ENCODE measurements around the gene SLC35A3.

Gene SLC35A3

DNA sequence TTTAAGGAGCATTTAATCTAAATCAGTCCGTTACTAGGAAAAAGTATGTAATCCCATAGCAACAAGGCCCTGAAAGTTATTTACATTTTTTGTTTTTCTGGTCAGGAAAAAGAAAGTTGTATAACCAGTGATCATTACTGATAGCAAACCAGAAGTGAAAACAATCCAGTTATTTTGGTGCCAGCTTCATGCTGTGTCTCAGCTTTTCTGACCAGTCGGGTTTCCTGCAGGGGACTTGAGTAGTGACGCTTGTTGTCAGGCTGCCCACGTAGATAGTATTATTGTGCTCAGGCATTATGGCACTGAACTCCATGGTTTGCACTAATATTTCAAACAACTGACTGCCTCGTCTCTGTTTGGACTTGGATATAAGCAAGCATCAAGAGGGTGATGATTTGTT, 107.7 kb downstream of the SLC35A3 start:
- no peak for DNase-seq (ENCODE audit: low read depth)

DNA sequence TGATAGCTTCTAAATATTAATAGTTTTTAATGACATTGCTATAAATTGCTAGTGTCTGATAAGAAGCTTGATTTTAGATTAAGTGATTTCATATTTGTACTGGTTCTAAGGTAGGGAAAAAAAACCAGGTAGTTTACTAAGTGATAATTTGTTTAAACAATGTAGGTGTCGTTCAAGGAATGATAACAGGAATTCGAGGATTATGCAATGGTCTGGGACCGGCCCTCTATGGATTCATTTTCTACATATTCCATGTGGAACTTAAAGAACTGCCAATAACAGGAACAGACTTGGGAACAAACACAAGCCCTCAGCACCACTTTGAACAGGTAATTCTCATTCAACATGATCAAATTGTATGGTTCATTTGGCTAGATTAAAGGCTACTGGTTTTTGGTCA, 110.5 kb downstream of the SLC35A3 start:
- no peak for DNase-seq (ENCODE audit: low read depth)
